H9 (cell line): ENCODE data around the gene EFNA3. TPM values are rescaled to one million over a fixed set of nuclear protein-coding genes. Genes with fewer than 3 reads are reported as not detected.

Experiments
- DNase-seq: peaks from one replicate; pipeline ENCODE4 v3.0.0-alpha.2; 2017
- H2AFZ ChIP-seq: one replicate; pipeline ENCODE4 v1.6.1; 2013; ENCODE audit warnings: mild to moderate bottlenecking, low read length, control low read depth, moderate library complexity
- H2AK5ac ChIP-seq: 2 replicates; pipeline ENCODE4 v1.6.1; 2013; ENCODE audit warnings: low read length, control low read depth, mixed read lengths; ENCODE audit not compliant: insufficient read length
- H2BK120ac ChIP-seq: one replicate; pipeline ENCODE4 v1.6.1; 2013; ENCODE audit warnings: low read depth, mild to moderate bottlenecking, low read length, control low read depth, inconsistent platforms; ENCODE audit not compliant: poor library complexity, severe bottlenecking
- H2BK12ac ChIP-seq: 2 replicates; pipeline ENCODE4 v1.6.1; 2013; ENCODE audit warnings: low read length, control low read depth, mixed read lengths, low read depth; ENCODE audit not compliant: insufficient read length
- H2BK15ac ChIP-seq: 2 replicates; pipeline ENCODE4 v1.6.1; 2013; ENCODE audit warnings: low read depth, low read length, control low read depth
- H2BK20ac ChIP-seq: one replicate; pipeline ENCODE4 v1.6.1; 2013; ENCODE audit warnings: low read depth, mild to moderate bottlenecking, low read length, control low read depth, inconsistent platforms; ENCODE audit not compliant: poor library complexity, severe bottlenecking
- H2BK5ac ChIP-seq: 2 replicates; pipeline ENCODE4 v1.6.1; 2013; ENCODE audit warnings: low read length, control low read depth, mixed read lengths; ENCODE audit not compliant: insufficient read length
- H3K14ac ChIP-seq: 2 replicates; pipeline ENCODE4 v1.6.1; 2013; ENCODE audit warnings: low read length, control low read depth; ENCODE audit not compliant: insufficient read depth
- H3K18ac ChIP-seq: 2 replicates; pipeline ENCODE4 v1.6.1; 2013; ENCODE audit warnings: low read depth, mild to moderate bottlenecking, mixed read lengths, low read length, control low read depth; ENCODE audit not compliant: insufficient read length
- H3K23ac ChIP-seq: 2 replicates; pipeline ENCODE4 v1.6.1; 2013; ENCODE audit warnings: low read length, control low read depth, mixed read lengths, low read depth; ENCODE audit not compliant: insufficient read length
- H3K23me2 ChIP-seq: 2 replicates; pipeline ENCODE4 v1.6.1; 2013; ENCODE audit warnings: low read depth, mild to moderate bottlenecking, mixed read lengths, low read length, control low read depth; ENCODE audit not compliant: insufficient read length, poor library complexity, severe bottlenecking
- H3K27ac ChIP-seq: 2 replicates; pipeline ENCODE4 v1.5.1; 2013; ENCODE audit warnings: low read length, control low read depth, mixed read lengths, low read depth; ENCODE audit not compliant: insufficient read length
- H3K27me3 ChIP-seq: 2 replicates; pipeline ENCODE4 v1.6.1; 2013; ENCODE audit warnings: low read length, control low read depth, inconsistent platforms; ENCODE audit not compliant: insufficient read depth
- H3K4ac ChIP-seq: 2 replicates; pipeline ENCODE4 v1.6.1; 2013; ENCODE audit warnings: low read depth, mild to moderate bottlenecking, control low read depth, inconsistent platforms, low read length, moderate library complexity
- H3K4me1 ChIP-seq: 2 replicates; pipeline ENCODE4 v1.6.1; 2013; ENCODE audit warnings: low read length, control low read depth, inconsistent platforms; ENCODE audit not compliant: insufficient read depth
- H3K4me2 ChIP-seq: 2 replicates; pipeline ENCODE4 v1.6.1; 2013; ENCODE audit warnings: low read length, control low read depth, mixed read lengths; ENCODE audit not compliant: insufficient read length, insufficient read depth
- H3K56ac ChIP-seq: 2 replicates; pipeline ENCODE4 v1.6.1; 2013; ENCODE audit warnings: low read depth, mild to moderate bottlenecking, mixed read lengths, low read length, control low read depth; ENCODE audit not compliant: insufficient read length
- H3K79me1 ChIP-seq: 2 replicates; pipeline ENCODE4 v1.6.1; 2013; ENCODE audit warnings: low read depth, mild to moderate bottlenecking, moderate library complexity, low read length, control low read depth, inconsistent platforms; ENCODE audit not compliant: insufficient read depth, poor library complexity, severe bottlenecking
- H3K79me2 ChIP-seq: 2 replicates; pipeline ENCODE4 v1.6.1; 2013; ENCODE audit warnings: low read length, control low read depth, inconsistent platforms; ENCODE audit not compliant: insufficient read depth
- H3K9ac ChIP-seq: 2 replicates; pipeline ENCODE4 v1.6.1; 2013; ENCODE audit warnings: low read length, control low read depth, mixed read lengths; ENCODE audit not compliant: insufficient read length; ENCODE audit errors: extremely low read depth
- H3K9me3 ChIP-seq: one replicate; pipeline ENCODE4 v1.6.1; 2013; ENCODE audit warnings: low read depth, low read length, inconsistent platforms; ENCODE audit not compliant: control insufficient read depth
- H3T11ph ChIP-seq: one replicate; pipeline ENCODE4 v1.6.1; 2013; ENCODE audit warnings: mild to moderate bottlenecking, low read length, control low read depth, inconsistent platforms
- H4K20me1 ChIP-seq: one replicate; pipeline ENCODE4 v1.6.1; 2013; ENCODE audit not compliant: control insufficient read depth, insufficient read length, insufficient read depth
- H4K5ac ChIP-seq: 2 replicates; pipeline ENCODE4 v1.6.1; 2013; ENCODE audit warnings: low read depth, mild to moderate bottlenecking, mixed read lengths, low read length, control low read depth; ENCODE audit not compliant: insufficient read length
- H4K8ac ChIP-seq: replicated peaks from 2 replicates; pipeline ENCODE4 v1.6.1; 2013; ENCODE audit warnings: low read length, control low read depth, mixed read lengths, low read depth; ENCODE audit not compliant: insufficient read length
- H4K91ac ChIP-seq: 2 replicates; pipeline ENCODE4 v1.6.1; 2013; ENCODE audit warnings: low read depth, mild to moderate bottlenecking, moderate library complexity, mixed read lengths, low read length, control low read depth; ENCODE audit not compliant: insufficient read length
- H3K27ac Mint-ChIP-seq, 3 experiments: 2 replicates in 2 of 3; 3 replicates in 1 of 3; pipeline ENCODE4 v1.8.0; 2020 to 2021; ENCODE audit warnings: mixed read lengths in 3 of 3, mild to moderate bottlenecking in 1 of 3, moderate library complexity in 1 of 3
- H3K27me3 Mint-ChIP-seq: 2 replicates; pipeline ENCODE4 v1.8.0; 2021; ENCODE audit warnings: low read depth, mild to moderate bottlenecking, moderate library complexity, mixed read lengths
- H3K36me3 Mint-ChIP-seq, 3 experiments: 2 replicates in 2 of 3; 3 replicates in 1 of 3; pipeline ENCODE4 v1.8.0; 2020 to 2021; ENCODE audit warnings: low read depth in 3 of 3, mixed read lengths in 3 of 3; ENCODE audit not compliant: insufficient read depth in 1 of 3
- H3K4me1 Mint-ChIP-seq, 2 experiments: 2 replicates each; pipeline ENCODE4 v1.8.0; 2020; ENCODE audit warnings: mixed read lengths in 2 of 2
- H3K4me3 Mint-ChIP-seq, 2 experiments: 2 replicates in 1 of 2; 3 replicates in 1 of 2; pipeline ENCODE4 v1.8.0; 2020 to 2021; ENCODE audit warnings: mild to moderate bottlenecking in 2 of 2, mixed read lengths in 2 of 2, moderate library complexity in 1 of 2
- H3K9me3 Mint-ChIP-seq, 2 experiments: 2 replicates in 1 of 2; 3 replicates in 1 of 2; pipeline ENCODE4 v1.8.0; 2020; ENCODE audit warnings: mild to moderate bottlenecking in 2 of 2, mixed read lengths in 2 of 2, moderate library complexity in 1 of 2
- CTCF ChIP-seq: fragments of 200-600 bp; sonication (generic); conservative IDR thresholded peaks from 3 replicates; pipeline ENCODE4 v1.8.0; 2021; ENCODE audit warnings: antibody characterized with exemption, mild to moderate bottlenecking
- WGBS: extraction: QIAGEN DNeasy Blood & Tissue Kit; methylation state at CpG from one replicate; pipeline ENCODE4 v1.1.7; 2013; ENCODE audit warnings: missing lambda C conversion rate, low lambda C conversion rate, mixed read lengths; ENCODE audit not compliant: insufficient read length; ENCODE audit errors: extremely low coverage; 5-methylcytosine and 5-hydroxymethylcytosine counted together
- total RNA-seq: library from RNA; stranded (reverse); gene quantifications from 2 replicates; pipeline ENCODE4 v1.2.1, GENCODE V29; 2021

Gene EFNA3
- total RNA-seq, 1 experiment from 2014 or later, result 3.9 TPM

DNA sequence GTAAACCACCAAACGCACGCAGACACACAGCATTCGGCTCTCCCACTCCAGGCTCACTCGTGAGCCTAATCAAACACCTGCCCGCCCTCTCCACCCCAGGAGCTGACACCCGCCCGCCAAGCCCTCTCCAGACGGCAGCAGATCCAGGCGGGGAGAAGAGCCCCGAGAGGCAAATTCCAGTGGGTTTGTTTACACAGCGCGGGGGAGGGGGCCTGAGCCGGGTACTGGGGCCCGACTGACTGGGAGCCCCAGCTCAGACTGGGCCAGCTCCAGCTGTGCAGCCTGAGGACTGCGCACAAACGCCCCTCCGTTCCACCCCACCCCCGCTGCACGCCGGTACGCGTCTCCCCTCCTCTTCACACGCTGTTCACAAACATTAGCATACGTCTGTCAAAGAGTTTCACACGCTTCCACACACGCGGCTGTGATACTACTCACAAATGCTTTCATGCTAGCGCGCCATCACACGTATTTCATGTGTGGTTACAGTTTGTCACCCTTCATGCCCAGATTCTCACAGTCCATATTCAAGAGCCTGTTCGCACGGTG, 48.0 kb downstream of the EFNA3 start:
- Mint-ChIP-seq H3K4me1 (peaks cover 50 to 64% of the 10 kb centered on the region in 2 experiments), H3K4me3 (peak overlapping the region; percentile 62 to 94), H3K27ac (no peak overlapping the region; a peak in 2 of 7 replicates), H3K9me3 (no peaks in the 10 kb centered on the region; a peak in 1 of 5 replicates), H3K36me3 (peaks cover 0 to 8% (median 0%) of the 10 kb centered on the region in 3 experiments; a peak in 3 of 7 replicates), H3K27me3 (peaks cover 90% of the 10 kb centered on the region)
- H2BK5ac ChIP-seq, result no peak overlapping the region
- no peak overlapping the region for H2BK120ac ChIP-seq
- no peaks in the 10 kb centered on the region for H3K79me2 ChIP-seq
- H4K5ac ChIP-seq, result no peak overlapping the region
- no peak overlapping the region for H3K23ac ChIP-seq
- H3K4me1 ChIP-seq, result no peaks in the 10 kb centered on the region; the same call in 1 of the 2 replicates
- no peak overlapping the region for H3K9ac ChIP-seq
- H3K56ac ChIP-seq, result no peak overlapping the region
- H3K23me2 ChIP-seq, result peaks cover 27% of the 10 kb centered on the region
- H3K27ac ChIP-seq, result no peak overlapping the region
- no peak overlapping the region for H3K18ac ChIP-seq
- H2BK20ac ChIP-seq, result no peak overlapping the region
- H3K79me1 ChIP-seq, result no peaks in the 10 kb centered on the region
- H2BK15ac ChIP-seq, result no peak overlapping the region
- H3K4me2 ChIP-seq, result peak overlapping the region; percentile 92
- peaks cover 34% of the 10 kb centered on the region; the same call in 1 of the 2 replicates for H3K27me3 ChIP-seq
- no peak overlapping the region for H2AK5ac ChIP-seq
- no peak overlapping the region for H4K8ac ChIP-seq
- no peak overlapping the region for H3T11ph ChIP-seq
- no peak overlapping the region for H2BK12ac ChIP-seq
- H4K20me1 ChIP-seq, result peaks cover 2% of the 10 kb centered on the region
- TF ChIP-seq CTCF, result no peak
- H3K4ac ChIP-seq, result no peak overlapping the region
- DNase-seq, result peak; percentile 49
- no peaks in the 10 kb centered on the region for H3K9me3 ChIP-seq
- H2AFZ ChIP-seq, result no peak overlapping the region
- no peak overlapping the region for H3K14ac ChIP-seq
- no peak overlapping the region for H4K91ac ChIP-seq
- WGBS, result no CpG with 5 or more reads among the region's 32 CpGs
